DND-41 (cell line): Measurements from ENCODE around the gene CMC2.
A peak's percentile ranks its signal among the peaks of the same experiment; 100 is the strongest.

Experiments used
- ATAC-seq: fragments of 200-7000 bp; cut with Tn5 transposase; 3 replicates; pipeline ENCODE4 v1.9.1; 2021; ENCODE audit warnings: low read depth; ENCODE audit not compliant: insufficient read depth
- DNase-seq: peaks from one replicate; pipeline ENCODE4 v3.0.0-alpha.2; 2020
- H2AFZ ChIP-seq: 2 replicates; pipeline ENCODE4 v1.6.0; 2012; ENCODE audit warnings: low read depth, low read length
- H3K27ac ChIP-seq: 2 replicates; pipeline ENCODE4 v1.5.1; 2012; ENCODE audit warnings: low read length, inconsistent platforms
- H3K27me3 ChIP-seq: fragments of 200-600 bp; sonication (generic); 2 replicates; pipeline ENCODE4 v1.6.0; 2012; ENCODE audit warnings: low read length, mild to moderate bottlenecking, inconsistent platforms; ENCODE audit not compliant: insufficient read depth, poor library complexity
- H3K36me3 ChIP-seq: 2 replicates; pipeline ENCODE4 v1.5.1; 2012; ENCODE audit warnings: low read length, inconsistent platforms; ENCODE audit not compliant: insufficient read depth
- H3K4me1 ChIP-seq: 2 replicates; pipeline ENCODE4 v1.5.1; 2012; ENCODE audit warnings: mild to moderate bottlenecking, low read length; ENCODE audit not compliant: insufficient read depth
- H3K4me2 ChIP-seq: 2 replicates; pipeline ENCODE4 v1.6.0; 2012; ENCODE audit warnings: mild to moderate bottlenecking, moderate library complexity, low read length, inconsistent platforms; ENCODE audit not compliant: insufficient read depth
- H3K4me3 ChIP-seq, 2 experiments: fragments of 200-600 bp in 1 of 2; shearing (Covaris generic) in 1 of 2; 2 replicates each; pipeline ENCODE4 v1.5.1; 2012 to 2016; ENCODE audit warnings: inconsistent platforms in 2 of 2, low read length in 2 of 2, mild to moderate bottlenecking in 2 of 2, low read depth in 1 of 2, moderate library complexity in 1 of 2
- H3K79me2 ChIP-seq: 2 replicates; pipeline ENCODE4 v1.6.0; 2012; ENCODE audit warnings: low read length, inconsistent platforms; ENCODE audit not compliant: insufficient read depth
- H3K9ac ChIP-seq: 2 replicates; pipeline ENCODE4 v1.6.0; 2012; ENCODE audit warnings: low read depth, mild to moderate bottlenecking, inconsistent platforms, low read length, moderate library complexity
- H3K9me3 ChIP-seq: 2 replicates; pipeline ENCODE4 v1.5.1; 2012; ENCODE audit warnings: low read length, moderate library complexity, mild to moderate bottlenecking, inconsistent platforms; ENCODE audit not compliant: insufficient read depth, severe bottlenecking
- H4K20me1 ChIP-seq: 2 replicates; pipeline ENCODE4 v1.6.0; 2012; ENCODE audit warnings: low read length; ENCODE audit not compliant: insufficient read depth
- EZH2 ChIP-seq: IDR thresholded peaks from 3 replicates; pipeline ENCODE4 v1.6.1; 2012; ENCODE audit warnings: borderline replicate concordance, low read depth, mild to moderate bottlenecking, moderate library complexity, low read length, inconsistent platforms; ENCODE audit not compliant: severe bottlenecking
- TF ChIP-seq, protein P1 (sequence below): IDR thresholded peaks from 2 replicates; pipeline ENCODE4 v1.5.1; 2012; ENCODE audit warnings: borderline replicate concordance, low read length, moderate library complexity, mild to moderate bottlenecking; ENCODE audit not compliant: poor library complexity, severe bottlenecking; ENCODE audit errors: extremely low read depth

The CMC2 gene

DNA sequence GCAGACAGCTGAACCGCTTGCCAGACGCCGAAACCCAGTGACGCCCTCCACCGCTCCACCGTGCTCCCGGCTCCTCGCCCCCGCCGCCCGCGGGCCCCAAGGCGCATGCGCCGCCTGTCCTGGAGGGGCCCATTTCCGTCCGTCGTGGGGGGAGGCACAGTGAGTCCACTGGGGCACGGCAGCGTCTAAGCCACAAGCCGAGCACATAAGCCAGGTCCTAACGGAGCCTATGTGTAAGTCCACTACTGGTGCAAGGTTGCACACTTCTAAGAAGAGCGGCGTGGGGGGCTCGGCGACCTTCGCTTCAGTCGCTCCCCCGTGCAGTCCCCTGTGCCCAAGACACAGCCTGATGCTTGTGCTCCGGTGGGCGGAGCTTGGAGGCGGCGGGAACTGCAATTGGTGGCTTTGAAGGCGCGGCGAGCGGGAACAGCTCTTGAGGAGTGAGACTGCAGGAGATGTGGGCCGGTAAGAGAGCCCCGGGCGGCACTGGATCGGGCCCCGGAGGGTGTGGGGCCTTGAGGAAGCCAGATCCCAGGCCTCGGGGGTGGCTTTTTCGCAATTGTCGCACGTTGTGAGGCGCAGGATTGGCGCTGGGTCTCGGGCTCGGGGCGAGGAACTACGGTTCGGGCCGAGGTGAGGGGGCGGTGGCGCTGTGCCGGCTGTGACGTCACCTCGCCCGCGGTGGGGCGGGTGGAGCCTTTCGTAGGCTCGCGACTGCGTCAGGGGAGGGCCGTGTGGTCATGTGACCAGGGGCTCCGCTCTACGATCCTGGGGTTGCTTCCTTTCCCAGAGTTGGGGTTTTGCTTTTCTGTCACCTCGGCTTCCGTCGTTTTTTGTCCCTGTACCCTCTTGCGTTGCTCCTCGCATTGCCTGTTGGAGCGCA lies at the start of gene CMC2, which contains the start of gene CENPN:
Gene CMC2, minus strand, starts transcription at position 73 of the 883 bp plus-strand sequence. CDS start 9,491 bp downstream, outside the sequence.
Gene CENPN, plus strand, starts transcription at position 402 of the 883 bp plus-strand sequence. CDS start 4,726 bp downstream, outside the sequence.
- H3K79me2 ChIP-seq = peaks cover 93% of the 10 kb centered on the region
- peak within 1 kb of the TSS; percentile 89 for H2AFZ ChIP-seq
- H3K9me3 ChIP-seq = no peaks in the 10 kb centered on the region

DNA sequence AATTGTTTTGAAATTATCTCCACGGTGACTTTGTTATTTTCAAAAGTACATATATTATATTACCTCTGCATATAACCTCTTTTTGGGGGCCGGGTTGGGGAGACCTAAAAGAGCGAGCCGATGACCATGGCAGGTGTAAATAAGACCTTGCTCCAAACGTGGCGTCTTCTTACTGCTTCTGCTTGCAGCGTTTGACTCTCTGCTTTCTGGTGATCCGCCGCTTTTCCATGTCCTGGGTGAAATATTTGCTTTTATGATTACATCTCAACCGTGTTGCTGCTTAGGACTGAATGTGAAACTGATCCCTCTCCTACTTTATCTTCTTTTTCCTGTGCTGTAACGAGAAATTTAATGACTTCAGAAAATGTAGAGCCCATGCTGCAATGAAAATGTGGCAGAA lies 47.1 kb upstream of the CMC2 start:
- Histone ChIP-seq H3K4me1 (no peaks in the 10 kb centered on the region), H3K9me3 (peaks cover 5% of the 10 kb centered on the region), H3K9ac (no peak overlapping the region), H2AFZ (no peak overlapping the region), H3K4me3 (no peak overlapping the region), H3K27ac (no peak overlapping the region), H3K27me3 (no peaks in the 10 kb centered on the region), H4K20me1 (no peaks in the 10 kb centered on the region), H3K79me2 (no peaks in the 10 kb centered on the region), H3K36me3 (no peaks in the 10 kb centered on the region), H3K4me2 (no peak overlapping the region)
- ATAC-seq = no peak
- TF ChIP-seq EZH2 = no peak
- TF ChIP-seq, protein P1, sequence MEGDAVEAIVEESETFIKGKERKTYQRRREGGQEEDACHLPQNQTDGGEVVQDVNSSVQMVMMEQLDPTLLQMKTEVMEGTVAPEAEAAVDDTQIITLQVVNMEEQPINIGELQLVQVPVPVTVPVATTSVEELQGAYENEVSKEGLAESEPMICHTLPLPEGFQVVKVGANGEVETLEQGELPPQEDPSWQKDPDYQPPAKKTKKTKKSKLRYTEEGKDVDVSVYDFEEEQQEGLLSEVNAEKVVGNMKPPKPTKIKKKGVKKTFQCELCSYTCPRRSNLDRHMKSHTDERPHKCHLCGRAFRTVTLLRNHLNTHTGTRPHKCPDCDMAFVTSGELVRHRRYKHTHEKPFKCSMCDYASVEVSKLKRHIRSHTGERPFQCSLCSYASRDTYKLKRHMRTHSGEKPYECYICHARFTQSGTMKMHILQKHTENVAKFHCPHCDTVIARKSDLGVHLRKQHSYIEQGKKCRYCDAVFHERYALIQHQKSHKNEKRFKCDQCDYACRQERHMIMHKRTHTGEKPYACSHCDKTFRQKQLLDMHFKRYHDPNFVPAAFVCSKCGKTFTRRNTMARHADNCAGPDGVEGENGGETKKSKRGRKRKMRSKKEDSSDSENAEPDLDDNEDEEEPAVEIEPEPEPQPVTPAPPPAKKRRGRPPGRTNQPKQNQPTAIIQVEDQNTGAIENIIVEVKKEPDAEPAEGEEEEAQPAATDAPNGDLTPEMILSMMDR = no peak
- no peak for DNase-seq

More for the DNA sequence above, at the start of gene CMC2, which contains the start of gene CENPN:
- no peaks in the 10 kb centered on the region for H3K27me3 ChIP-seq
- H3K27ac ChIP-seq = peak within 1 kb of the TSS; percentile 97
- peak within 1 kb of the TSS; percentile 65 to 89 for H3K4me3 ChIP-seq
- DNase-seq = peak; percentile 98
- peak within 1 kb of the TSS; percentile 87 for H3K4me2 ChIP-seq
- H4K20me1 ChIP-seq = peaks cover 62% of the 10 kb centered on the region
- ATAC-seq = peak; percentile 86
- TF ChIP-seq, protein P1 = peak; percentile 5
- no peak for TF ChIP-seq EZH2
- peaks cover 54% of the 10 kb centered on the region for H3K4me1 ChIP-seq
- H3K36me3 ChIP-seq = peaks cover 37% of the 10 kb centered on the region
- H3K9ac ChIP-seq = peak within 1 kb of the TSS; percentile 72

DNA sequence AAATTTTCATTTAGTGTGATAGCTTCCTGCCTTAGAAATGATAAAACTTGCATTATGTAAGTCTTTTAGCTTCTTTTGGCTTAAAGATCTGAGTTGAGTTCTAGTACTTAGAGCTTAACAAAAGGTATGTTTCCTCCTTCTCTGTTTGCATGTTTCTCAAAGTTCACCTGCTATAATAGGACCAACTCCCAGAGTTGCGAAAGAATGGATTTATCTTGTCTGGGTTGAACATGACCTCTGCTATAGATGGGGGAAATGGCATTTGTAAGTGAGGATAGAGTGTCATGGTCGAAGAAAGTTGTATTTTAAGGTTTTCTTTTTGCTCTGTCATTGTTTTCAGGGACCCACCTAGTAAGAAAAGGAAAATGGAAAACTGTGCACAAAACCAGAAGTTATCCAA lies 36.1 kb upstream of the CMC2 start:
- H3K4me3 ChIP-seq = no peak overlapping the region

More for the DNA sequence above, 36.1 kb upstream of the CMC2 start:
- no peak for TF ChIP-seq EZH2
- TF ChIP-seq, protein P1 = no peak
- ATAC-seq (no peak), DNase-seq (no peak)
- Histone ChIP-seq H3K9ac (no peak overlapping the region), H3K27ac (no peak overlapping the region), H3K36me3 (peaks cover 58% of the 10 kb centered on the region), H2AFZ (no peak overlapping the region), H3K79me2 (peaks cover 15% of the 10 kb centered on the region), H3K27me3 (no peaks in the 10 kb centered on the region), H4K20me1 (peaks cover 4% of the 10 kb centered on the region; the same call in 1 of the 2 replicates), H3K4me2 (no peak overlapping the region), H3K4me1 (peaks cover 8% of the 10 kb centered on the region; the same call in 1 of the 2 replicates), H3K9me3 (no peaks in the 10 kb centered on the region)
